Kasumi-1 (cell line): ENCODE results near the gene CFAP300.

Source experiments
- DNase-seq, 2 experiments: peaks; one replicate each; lab custom pipeline; 2025; lab: John Stamatoyannopoulos, UW

Gene CFAP300

DNA sequence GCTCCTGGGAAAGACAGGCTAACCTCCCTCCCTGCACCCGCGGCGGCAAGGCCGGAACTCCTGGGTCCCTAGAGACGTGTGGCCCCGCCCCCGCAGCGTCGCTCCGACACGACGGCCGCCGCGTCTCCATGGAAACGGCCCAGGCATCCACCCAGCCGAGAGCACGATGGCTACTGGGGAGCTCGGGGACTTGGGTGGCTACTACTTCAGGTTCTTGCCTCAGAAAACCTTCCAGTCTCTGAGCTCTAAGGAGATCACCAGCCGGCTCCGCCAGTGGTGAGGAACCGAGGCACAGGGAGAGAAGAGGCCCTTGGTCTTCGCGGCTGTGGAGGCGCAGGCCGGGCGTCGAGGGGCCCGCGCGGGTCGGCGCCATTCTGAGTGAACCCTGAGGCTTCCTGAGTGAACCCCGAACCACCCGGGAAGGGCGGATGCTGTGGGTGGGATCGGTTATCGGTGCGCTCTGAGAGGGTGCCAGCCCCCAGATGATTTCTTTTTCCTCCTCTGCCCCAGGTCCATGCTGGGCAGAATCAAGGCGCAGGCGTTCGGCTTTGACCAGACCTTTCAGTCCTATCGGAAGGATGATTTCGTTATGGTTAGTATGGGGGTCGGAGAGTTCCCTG is at the start of gene CFAP300:
CFAP300 (plus strand) TSS at position 133 of the 620 bp plus-strand sequence; CDS start at position 167, 34 bp downstream.
- DNase-seq: no peak

DNA sequence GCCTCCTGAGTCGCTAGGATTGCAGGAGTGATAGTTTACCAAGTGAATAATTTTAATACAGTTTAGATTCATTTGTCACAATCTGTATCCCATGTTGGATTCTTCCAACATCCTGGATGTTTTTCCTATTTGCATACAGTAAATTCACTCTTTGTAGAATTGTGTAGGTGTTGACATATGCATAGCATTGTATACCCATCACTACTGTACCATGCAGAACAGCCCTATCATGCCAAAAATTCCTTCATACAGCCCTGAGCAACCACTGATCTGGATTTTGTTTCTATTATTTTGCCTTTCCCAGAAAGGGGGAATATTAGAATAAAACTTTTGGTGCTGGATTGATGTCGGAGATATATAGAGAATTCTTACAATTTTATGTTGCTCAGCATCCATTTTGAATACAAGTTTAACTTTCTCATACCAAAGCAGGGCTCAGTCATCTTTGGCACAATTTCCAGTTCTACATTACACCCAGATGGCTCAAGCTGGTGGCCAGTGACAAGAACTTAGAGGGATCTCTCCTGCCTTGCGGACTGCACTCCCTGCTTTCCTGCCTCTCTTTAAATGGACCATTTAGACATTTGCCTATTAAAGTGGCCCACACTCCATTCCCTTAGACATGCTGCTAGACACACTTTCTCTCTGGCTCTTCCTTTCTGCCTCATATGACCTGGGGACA is 45.4 kb upstream of the CFAP300 start:
- DNase-seq: no peak

DNA sequence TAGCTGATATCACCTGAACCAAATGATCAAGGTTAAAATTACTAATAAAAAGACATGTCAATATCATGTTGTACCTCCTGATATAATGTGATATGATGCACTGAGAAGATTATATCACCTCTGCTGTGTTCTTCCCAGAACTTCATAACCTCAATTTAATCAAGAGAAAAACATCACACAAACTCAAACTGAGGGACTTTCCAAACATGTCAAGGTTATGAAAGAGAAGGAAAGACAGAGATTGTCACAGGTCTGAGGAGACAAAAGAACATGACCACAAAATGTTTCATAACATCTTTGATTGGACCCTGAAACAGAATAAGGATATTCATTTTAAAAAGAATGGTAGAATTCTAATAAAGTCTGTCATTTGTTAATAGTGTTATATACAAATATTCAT is 43.0 kb upstream of the CFAP300 start:
- DNase-seq: no peak

DNA sequence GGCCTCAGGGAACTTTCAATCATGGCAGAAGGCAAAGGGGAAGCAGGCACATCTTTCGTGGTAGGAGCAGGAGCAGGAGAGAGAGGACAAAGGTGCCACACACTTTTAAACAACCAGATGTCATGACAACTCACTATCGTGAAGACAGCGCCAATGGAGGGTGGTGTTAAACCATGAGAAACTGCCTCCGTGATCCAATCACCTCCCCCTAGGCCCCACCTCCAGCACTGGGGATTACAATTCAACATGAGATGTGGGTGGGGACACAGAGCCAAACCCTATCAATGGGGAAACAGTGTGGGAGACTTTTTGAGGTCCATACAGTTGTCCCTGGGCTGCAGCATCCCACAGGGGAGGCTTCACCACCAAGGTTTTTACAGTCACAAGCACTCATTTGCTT is 41.9 kb upstream of the CFAP300 start:
- DNase-seq: no peak

DNA sequence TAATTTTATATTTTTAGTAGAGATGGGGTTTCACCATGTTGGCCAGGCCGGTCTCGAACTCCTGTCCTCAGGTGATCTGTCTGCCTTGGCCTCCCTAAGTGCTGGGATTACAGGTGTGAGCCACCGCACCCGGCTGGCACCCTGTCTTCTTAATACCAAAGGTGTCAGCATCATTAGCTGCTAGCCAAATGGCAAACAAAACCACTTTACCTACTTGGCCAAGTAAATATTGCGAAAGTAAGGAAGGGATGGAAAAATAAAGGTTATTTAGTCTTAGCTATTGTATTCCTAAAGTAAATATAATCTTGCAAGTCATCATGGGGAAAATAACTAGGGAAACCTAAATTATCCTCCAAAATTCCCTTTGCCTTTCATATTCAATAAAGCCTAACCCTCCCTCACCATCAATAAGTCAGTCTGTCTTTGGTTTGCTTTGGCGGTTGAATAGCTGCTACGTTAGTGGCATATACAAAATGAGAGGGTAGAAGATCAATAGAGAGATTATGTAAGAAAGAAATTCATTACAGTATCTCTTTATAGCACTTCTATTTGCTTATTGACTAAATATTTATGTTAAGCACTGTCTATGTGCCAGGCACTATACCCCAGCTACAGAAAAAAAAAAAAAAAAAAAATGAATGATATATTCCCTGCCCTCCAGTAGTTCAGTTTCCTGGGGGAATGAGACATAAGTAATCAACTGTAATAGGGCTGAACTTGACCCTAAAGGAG is 40.2 kb upstream of the CFAP300 start:
- no peak for DNase-seq

DNA sequence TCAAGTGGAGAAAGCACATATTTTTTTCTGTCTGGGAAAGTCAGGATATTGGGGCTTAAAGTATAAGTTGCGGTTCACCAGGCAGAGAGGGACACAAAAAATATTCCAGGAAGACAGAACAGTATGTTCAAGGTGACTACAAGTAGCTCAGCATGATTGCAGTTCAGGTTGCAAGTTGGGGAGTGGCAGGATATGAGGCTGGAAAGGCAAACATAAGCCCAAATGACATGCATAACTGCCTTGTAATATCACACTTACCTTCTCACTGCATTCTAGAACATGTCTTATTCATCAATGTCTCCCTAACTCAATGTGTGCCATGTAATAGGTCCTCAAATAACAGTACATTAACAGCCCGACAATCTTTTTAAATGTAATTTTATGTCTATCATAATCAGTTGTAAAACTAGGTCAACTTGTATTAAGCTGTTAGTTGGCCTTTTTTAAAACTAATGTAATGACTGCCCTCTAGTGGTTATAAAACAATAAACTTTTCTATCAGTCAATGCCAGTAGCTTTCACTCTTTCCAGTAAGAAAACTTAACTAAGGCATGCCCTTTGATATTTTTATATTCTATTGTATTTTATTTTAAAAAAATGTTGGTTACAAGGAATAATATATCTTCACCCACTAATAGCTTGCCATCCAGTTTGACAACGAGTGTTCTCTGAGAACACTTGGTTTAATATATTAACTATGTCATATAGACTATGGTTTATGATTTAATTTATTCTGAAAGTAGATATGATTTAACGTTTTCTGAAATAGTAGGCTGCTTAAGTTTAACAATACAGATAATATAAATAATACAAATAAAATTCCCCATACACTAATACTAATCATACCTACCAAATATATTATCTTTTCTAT is 39.4 kb upstream of the CFAP300 start:
- DNase-seq: peak; percentile 61 to 83

DNA sequence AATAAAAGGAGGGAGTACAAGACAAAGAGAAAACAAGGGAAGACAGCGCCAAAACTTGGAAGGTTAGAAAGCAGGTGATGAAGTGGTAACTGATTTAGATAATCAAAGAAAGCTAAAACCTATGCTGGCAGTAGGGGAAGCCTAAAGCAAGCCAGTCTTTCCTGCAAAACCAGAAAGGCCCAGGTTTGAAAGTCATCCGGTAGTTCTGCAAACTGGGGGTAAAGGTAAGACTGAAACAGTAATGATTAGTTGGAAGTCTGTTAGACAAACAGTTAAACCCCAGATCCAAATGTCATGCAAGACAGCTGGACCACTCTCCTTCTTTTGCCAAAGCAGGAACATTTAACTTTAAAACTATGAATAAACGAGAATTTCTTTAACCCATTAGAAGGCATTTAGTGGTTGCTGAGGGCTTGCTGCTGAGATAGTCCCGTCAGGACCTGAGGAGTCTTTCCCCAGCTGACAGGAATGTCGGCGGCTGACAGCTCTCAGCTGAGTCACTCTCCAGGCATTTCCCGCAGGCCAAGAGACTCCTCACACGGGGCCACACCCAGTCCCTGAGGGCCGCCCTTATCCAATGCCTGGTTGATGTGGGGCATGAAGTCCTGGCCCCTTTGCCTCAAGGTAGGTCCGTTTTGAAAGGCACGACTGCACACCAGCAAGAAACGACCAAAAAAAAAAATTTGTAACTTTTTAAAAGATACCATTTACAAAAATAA is 36.3 kb upstream of the CFAP300 start:
- DNase-seq: no peak

DNA sequence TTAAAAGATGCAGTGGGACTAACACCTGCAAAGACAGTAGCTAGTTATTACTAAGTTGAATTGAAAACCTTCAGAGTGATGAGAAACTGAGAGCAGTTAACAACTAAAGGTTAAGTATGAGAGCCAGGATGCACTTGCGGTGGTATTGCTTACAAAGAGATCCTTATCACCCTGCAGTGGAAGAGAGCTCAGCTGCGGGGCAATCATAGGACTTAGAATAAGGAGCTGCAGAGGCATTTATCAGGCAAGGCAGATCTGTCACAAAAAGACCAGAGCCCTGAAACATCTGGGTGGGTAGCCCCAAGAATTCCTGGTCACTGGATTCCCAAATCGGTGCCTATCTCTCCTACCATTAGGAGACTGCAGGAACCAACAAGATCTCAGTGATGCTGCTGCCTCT is 34.3 kb upstream of the CFAP300 start:
- no peak for DNase-seq

DNA sequence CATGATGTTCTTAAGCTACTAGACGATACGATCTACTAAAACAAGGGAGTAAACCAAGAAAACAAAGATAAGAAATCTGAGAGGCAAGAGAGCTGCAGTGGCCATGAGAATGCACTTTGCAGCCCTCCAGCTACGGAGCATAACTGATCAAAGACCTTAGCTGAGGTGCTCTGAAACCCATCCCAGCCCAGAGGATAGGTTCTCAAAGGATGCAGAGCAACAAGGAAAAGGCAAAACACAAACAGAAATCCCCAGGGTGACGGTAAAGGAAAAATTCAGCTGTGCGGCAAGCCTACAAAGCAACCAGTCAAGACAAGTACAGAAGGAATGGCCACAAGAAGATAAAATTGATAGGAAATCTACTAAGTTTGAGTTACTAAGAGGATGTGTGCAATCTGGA is 32.5 kb upstream of the CFAP300 start:
- DNase-seq: no peak

DNA sequence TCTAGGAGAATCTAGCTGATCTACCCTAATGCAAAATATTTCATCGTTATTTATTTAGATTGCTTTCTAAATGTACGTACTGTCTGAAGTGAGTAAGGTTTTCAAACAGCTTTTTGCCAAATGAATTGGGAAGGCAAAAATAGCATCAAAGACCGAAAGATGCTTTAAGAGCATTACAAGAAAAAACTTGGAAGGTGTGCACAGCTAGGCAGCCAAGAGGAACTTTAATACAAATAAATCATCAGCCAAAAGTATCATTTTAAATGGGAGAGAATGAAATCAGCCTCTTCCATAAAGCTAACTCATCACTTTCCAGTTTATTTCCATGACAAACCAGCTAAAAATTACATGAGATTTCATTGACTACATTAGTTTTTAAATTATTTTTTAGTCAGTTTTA is 30.2 kb upstream of the CFAP300 start:
- no peak for DNase-seq

DNA sequence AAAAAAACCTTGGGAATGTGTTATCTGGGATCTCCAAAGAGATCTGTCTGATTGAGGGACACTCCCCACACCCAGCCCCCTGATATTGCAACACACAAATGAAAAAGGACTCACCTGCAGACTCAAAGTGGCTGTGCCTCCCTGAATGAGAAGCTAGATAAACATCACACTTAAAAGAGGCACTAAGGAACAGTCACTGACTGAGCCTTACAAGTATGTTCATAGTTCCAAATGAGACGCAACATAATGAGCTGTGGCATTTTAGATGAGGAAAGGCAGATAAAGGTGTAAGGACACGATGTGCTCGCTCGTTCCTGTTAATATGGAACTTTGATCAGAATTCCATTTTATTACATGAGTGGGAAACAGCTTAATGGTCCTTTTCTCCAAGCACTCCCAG is 21.0 kb upstream of the CFAP300 start:
- DNase-seq: no peak

DNA sequence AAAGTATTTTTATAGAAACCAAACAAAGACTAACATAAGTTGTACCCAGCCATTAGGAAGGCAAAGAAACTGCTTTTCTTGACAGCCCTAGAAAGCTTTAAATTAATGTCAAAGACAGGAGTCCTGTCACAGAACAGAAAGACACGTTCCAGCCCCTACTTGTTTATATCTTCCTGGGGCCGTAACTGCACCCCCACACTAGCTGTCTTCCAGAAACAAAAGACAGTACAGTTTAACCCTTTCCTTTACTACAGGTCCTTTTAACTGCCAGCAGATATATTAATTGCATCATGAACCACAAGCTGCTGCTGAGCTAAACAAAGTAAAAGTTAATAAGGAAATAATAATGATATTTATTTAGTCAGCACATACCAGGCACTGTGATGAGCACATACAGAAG is 20.3 kb upstream of the CFAP300 start:
- no peak for DNase-seq

DNA sequence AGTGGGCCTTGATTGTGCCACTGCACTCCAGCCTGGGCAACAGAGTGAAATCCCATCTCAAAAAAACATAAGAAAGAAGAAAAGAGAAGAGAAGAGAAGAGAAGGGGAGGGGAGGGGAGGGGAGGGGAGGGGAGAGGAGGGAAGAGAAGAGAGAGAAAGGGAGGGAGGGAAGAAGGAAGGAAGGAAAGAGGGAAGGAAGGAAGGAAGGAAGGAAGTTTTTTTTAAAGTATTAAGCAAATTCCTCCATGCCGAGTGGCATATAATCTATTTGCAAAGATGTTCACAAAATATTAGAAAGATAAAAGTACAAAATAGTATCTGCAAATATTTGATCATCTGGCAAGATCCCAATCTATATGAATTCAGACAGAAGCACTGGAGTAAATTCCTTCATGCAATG is 10.5 kb upstream of the CFAP300 start:
- no peak for DNase-seq

DNA sequence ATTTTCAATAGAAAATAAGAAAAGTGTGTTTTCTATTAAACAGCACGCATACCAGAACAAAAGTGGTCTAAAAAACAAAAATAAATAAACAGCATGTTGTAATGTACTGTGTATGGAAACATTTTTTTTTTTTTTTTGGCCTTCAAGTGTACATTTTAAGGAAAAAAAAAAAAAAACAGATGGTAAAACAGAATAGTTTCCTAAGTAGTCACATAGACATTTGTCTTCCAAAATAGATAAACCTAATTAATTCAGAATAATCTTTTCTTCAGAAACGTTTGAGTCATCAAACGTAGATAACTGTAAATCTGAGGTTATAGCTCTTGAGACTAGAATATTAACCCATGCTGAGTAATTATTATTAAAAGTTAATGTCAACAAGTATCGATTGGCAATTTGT is 396 bp upstream of the CFAP300 start:
- DNase-seq: no peak

DNA sequence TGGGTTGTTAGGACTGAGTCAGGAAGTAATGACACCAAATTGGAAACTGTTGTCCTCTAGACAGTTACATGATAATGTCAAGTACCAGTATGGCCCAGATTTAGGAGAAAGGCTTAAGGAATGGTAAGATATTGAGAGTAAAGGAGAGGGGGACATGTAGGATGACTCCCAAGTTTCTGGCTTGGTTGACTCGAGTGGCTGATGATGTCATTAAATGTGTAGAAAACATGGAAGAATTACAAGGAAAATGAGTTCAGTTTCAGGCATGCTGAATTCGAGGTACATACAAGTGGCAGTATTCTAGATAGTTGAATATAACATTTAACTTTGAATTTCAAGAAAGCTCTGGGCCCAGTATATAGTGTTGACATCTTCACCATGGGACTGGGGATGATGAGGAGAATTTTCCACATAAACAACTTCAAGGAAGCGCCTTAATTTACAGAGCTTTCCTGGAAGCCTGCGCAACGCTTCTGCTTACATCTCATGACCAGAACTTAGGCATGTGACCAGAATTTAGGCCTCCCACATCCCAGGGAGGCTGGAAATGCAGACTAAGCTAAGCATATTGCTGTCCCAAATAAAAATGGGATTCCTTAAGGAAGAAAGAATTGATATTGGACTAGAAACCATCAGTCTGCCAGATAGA is 3.8 kb downstream of the CFAP300 start:
- DNase-seq: no peak

DNA sequence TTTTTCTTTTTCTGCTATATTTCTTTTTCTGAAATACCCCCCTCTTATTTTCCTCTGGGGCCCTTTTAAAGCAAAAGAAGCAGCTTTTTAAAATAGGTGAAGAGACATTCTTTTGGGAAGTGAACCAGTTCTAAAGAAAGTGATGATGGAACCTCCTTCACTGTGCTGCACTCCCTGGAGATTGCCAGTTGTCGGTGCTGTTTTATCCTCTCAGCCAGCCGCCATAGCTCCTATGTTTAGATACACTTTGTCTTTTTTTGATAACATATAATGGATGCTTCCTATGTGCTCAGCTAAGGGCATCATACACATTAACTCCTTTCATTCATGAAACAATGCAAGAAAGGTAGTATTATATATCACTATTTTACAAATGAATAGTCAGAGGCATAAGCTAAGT is 14.0 kb downstream of the CFAP300 start:
- DNase-seq: no peak

DNA sequence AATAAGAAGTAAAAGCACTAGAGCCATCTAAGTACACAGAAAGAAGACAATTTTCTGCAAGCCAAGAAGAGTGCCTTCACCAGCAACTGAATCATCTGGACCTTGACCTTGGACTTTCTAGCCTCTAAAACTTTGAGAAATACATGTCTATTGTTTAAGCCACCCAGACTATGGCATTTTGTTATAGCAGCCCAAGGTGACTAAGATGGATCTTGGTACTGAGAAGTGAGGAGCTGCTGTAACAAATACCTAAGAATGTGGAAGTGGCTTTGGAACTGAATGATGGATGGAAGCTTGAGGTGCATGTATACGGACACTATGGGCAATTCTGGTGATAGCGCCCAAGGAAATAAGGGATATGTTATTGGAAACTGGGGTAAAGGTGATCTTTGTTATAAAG is 14.9 kb downstream of the CFAP300 start:
- DNase-seq: no peak

DNA sequence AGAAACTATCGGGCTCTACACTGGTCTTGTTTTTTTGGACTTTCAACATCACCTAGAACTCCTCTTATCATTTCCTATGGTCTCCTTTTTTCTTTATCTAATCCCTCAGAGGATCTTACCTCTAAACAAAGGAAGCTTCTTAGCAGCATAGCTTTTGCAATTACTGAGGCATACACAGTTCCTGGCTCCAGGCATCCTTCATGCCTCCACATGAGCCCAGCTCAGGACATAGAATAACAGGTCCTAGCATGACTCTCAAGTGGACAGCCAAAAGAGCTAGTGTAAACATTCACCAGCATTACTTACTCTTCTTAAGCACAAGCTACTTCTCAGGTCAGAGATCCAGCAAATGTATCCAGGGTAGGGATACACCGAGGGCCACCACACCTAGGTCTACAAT is 17.1 kb downstream of the CFAP300 start:
- no peak for DNase-seq

DNA sequence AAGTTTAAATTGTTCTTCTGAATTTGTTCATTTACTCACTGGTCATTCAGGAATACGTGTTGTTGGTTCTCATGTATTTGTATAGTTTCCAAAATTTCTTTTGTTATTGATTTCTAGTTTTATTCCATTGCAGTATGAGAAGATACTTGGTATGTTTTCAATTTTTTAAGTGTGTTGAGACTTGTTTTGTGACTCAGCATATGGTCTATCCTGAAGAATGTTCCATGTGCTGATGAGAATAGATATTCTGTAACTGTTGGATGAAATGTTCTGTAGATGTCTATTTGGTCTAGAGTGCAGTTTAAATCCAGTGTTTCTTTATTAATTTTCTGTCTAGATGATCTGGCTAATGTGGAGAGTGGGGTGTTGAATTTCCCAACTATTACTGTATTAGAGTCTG is 23.5 kb downstream of the CFAP300 start:
- DNase-seq: no peak

DNA sequence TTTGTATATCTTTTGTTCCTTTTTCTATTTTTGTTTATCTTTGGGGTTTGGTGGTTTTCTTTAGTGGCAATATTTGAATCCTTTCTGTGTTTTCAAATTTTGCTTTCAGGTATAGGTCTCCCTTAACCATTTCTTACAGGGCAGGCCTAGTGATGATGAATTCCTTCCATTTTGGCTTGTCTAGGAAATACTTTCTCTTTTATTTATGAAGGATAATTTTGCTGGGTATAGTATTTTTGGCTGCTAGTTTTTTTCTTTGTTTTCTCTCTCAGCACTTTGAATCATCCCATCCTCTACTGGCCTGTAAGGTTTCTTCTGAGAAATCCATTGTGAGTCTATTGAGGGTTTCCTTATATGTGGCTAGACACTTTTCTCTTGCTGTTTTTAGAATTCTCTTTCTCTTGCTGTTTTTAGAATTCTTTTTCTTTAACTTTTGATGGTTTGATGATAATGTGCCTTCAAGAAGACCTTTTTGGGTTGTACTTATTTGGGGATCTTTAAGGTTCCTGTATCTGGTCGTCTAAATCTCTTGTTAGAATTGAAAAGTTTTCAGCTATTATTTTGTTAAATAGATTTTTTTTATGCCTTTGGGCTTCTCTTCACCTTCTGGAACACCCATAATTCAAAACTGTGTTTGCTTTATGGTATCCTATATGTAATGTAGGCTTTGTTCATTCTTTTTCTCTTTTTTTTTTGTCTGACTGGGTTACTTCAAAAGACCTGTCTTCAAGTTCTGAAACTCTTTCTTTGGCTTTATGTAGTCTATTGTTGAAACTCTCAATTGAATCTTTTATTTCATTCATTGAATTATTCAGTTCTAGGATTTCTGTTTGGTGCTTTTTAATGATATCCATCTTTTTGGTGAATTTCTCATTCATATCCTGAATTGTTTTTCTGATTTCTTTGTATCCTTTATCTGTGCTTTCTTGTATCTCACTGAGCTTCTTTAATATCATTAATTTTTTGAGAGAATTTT is 24.5 kb downstream of the CFAP300 start:
- DNase-seq: no peak
